H1 (cell line): Measurements from ENCODE around the gene ZNF526. TPM values are rescaled to one million over a fixed set of nuclear protein-coding genes. Genes with fewer than 3 reads are reported as not detected.
A peak's percentile ranks its signal among the peaks of the same experiment; 100 is the strongest.

Source experiments
- CTCF ChIA-PET: fragments of 300-600 bp; sonication (Branson Sonifier 250); formaldehyde crosslinking; loops from one replicate; lab custom pipeline; 2021; ENCODE audit not compliant: partially characterized antibody; lab: Charles Lee
- POLR2A ChIA-PET: fragments of 300-600 bp; sonication (Branson Sonifier 250); formaldehyde crosslinking; loops from one replicate; lab custom pipeline; 2021; ENCODE audit warnings: inconsistent platforms; ENCODE audit not compliant: partially characterized antibody; lab: Charles Lee
- DNase-seq, 2 experiments: peaks; one replicate each; pipeline versions ENCODE4 v3.0.0 to v3.0.0-alpha.2; 2010 to 2022; ENCODE audit warnings: low spot score in 2 of 2, low read depth in 1 of 2, mixed read lengths in 1 of 2
- FAIRE-seq: peaks from 2 replicates; lab custom pipeline; 2011; peaks lifted over from hg19 to GRCh38; lab: Jason Lieb, UNC
- H2AFZ ChIP-seq: 2 replicates; pipeline ENCODE4 v1.8.1; 2012; ENCODE audit warnings: low read length, inconsistent platforms
- H2AK5ac ChIP-seq: 2 replicates; pipeline ENCODE4 v1.6.1; 2013; ENCODE audit warnings: low read depth, low read length
- H2BK120ac ChIP-seq: replicated peaks from 2 replicates; pipeline ENCODE3; 2013; ENCODE audit warnings: low read depth, low read length, inconsistent platforms
- H2BK12ac ChIP-seq: 2 replicates; pipeline ENCODE4 v1.6.1; 2013; ENCODE audit warnings: low read depth, low read length
- H2BK15ac ChIP-seq: 2 replicates; pipeline ENCODE4 v1.6.1; 2013; ENCODE audit warnings: low read length
- H2BK20ac ChIP-seq: 2 replicates; pipeline ENCODE4 v1.6.1; 2013; ENCODE audit warnings: low read length
- H2BK5ac ChIP-seq: 2 replicates; pipeline ENCODE4 v1.6.1; 2013; ENCODE audit warnings: low read depth, low read length
- H3K14ac ChIP-seq: 2 replicates; pipeline ENCODE4 v1.6.1; 2013; ENCODE audit warnings: inconsistent platforms; ENCODE audit not compliant: insufficient read length
- H3K18ac ChIP-seq: 2 replicates; pipeline ENCODE4 v1.6.1; 2013; ENCODE audit warnings: low read length; ENCODE audit errors: extremely low read depth
- H3K23ac ChIP-seq: 2 replicates; pipeline ENCODE4 v1.6.1; 2013; ENCODE audit warnings: inconsistent platforms; ENCODE audit not compliant: insufficient read length
- H3K23me2 ChIP-seq: 2 replicates; pipeline ENCODE4 v1.6.1; 2013; ENCODE audit warnings: low read depth, low read length
- H3K27ac ChIP-seq: 2 replicates; pipeline ENCODE4 v1.6.1; 2011; ENCODE audit warnings: low read depth, low read length, inconsistent platforms
- H3K27me3 ChIP-seq, 4 experiments: replicated peaks in 1 of 4; 1 replicate in 1 of 4; 2 replicates in 3 of 4; pipeline versions ENCODE4 v1.6.1 to v1.8.1; 2011 to 2013; ENCODE audit warnings: low read length in 3 of 4, mild to moderate bottlenecking in 3 of 4, inconsistent platforms in 2 of 4, mixed read lengths in 2 of 4, moderate library complexity in 1 of 4; ENCODE audit not compliant: control insufficient read depth in 3 of 4, insufficient read depth in 3 of 4; ENCODE audit errors: extremely low read depth in 1 of 4
- H3K36me3 ChIP-seq, 4 experiments: 2 replicates each; pipeline versions ENCODE4 v1.6.1 to v1.8.1; 2011 to 2013; ENCODE audit warnings: mild to moderate bottlenecking in 4 of 4, low read length in 3 of 4, moderate library complexity in 2 of 4, control low read depth in 1 of 4, inconsistent platforms in 1 of 4; ENCODE audit not compliant: insufficient read depth in 4 of 4, control insufficient read depth in 2 of 4
- H3K4ac ChIP-seq: replicated peaks from 2 replicates; pipeline ENCODE3; 2013; ENCODE audit warnings: low read length, low read depth, mixed read lengths, inconsistent platforms; ENCODE audit not compliant: insufficient read length
- H3K4me1 ChIP-seq, 4 experiments: replicated peaks in 1 of 4; 1 replicate in 1 of 4; 2 replicates in 3 of 4; pipeline versions ENCODE4 v1.6.1 to v1.8.1; 2011 to 2013; ENCODE audit warnings: low read length in 3 of 4, inconsistent platforms in 2 of 4, mixed read lengths in 1 of 4; ENCODE audit not compliant: insufficient read depth in 4 of 4, control insufficient read depth in 3 of 4
- H3K4me2 ChIP-seq, 2 experiments: 2 replicates each; pipeline versions ENCODE4 v1.6.1 to v1.8.1; 2011 to 2013; ENCODE audit warnings: low read depth in 2 of 2, low read length in 2 of 2, control low read depth in 1 of 2, inconsistent platforms in 1 of 2, mild to moderate bottlenecking in 1 of 2; ENCODE audit not compliant: insufficient read depth in 1 of 2
- H3K4me3 ChIP-seq, 4 experiments: fragments of 200-600, 300-600 bp in 1 of 4; sonication (generic), shearing (Covaris generic), sonication (Bioruptor Twin) in 1 of 4; 2 replicates each; pipeline versions ENCODE4 v1.5.1 to v1.8.1; 2011 to 2016; ENCODE audit warnings: low read length in 4 of 4, low read depth in 3 of 4, control low read depth in 2 of 4, inconsistent platforms in 2 of 4, mild to moderate bottlenecking in 2 of 4, mixed read lengths in 1 of 4, moderate library complexity in 1 of 4; ENCODE audit not compliant: insufficient read depth in 2 of 4; ENCODE audit errors: extremely low read depth in 1 of 4
- H3K56ac ChIP-seq: replicated peaks from 2 replicates; pipeline ENCODE3; 2013; ENCODE audit warnings: low read depth, mild to moderate bottlenecking, mixed read lengths, low read length, inconsistent platforms; ENCODE audit not compliant: insufficient read length
- H3K79me1 ChIP-seq: 2 replicates; pipeline ENCODE4 v1.6.1; 2013; ENCODE audit warnings: low read depth, low read length, control low read depth
- H3K79me2 ChIP-seq, 2 experiments: 2 replicates each; pipeline versions ENCODE4 v1.6.1 to v1.8.1; 2012 to 2013; ENCODE audit warnings: low read length in 2 of 2, mild to moderate bottlenecking in 2 of 2, inconsistent platforms in 1 of 2; ENCODE audit not compliant: insufficient read depth in 2 of 2, control insufficient read depth in 1 of 2
- H3K9ac ChIP-seq, 4 experiments: replicated peaks in 1 of 4; 1 replicate in 1 of 4; 2 replicates in 3 of 4; pipeline versions ENCODE4 v1.6.1 to v1.8.1; 2011 to 2013; ENCODE audit warnings: low read depth in 3 of 4, low read length in 3 of 4, control low read depth in 2 of 4, mild to moderate bottlenecking in 2 of 4, moderate library complexity in 2 of 4, inconsistent platforms in 1 of 4; ENCODE audit errors: extremely low read depth in 1 of 4
- H3K9me3 ChIP-seq, 2 experiments: 2 replicates each; pipeline versions ENCODE4 v1.6.1 to v1.8.1; 2012 to 2013; ENCODE audit warnings: mild to moderate bottlenecking in 2 of 2, moderate library complexity in 2 of 2, control low read depth in 1 of 2, inconsistent platforms in 1 of 2, low read depth in 1 of 2, low read length in 1 of 2, mixed read lengths in 1 of 2; ENCODE audit not compliant: insufficient read depth in 2 of 2
- H4K20me1 ChIP-seq, 2 experiments: replicated peaks in 1 of 2; 2 replicates each; pipeline versions ENCODE3 to v1.8.1; 2011 to 2013; ENCODE audit warnings: inconsistent platforms in 2 of 2, low read length in 2 of 2, mild to moderate bottlenecking in 1 of 2; ENCODE audit not compliant: insufficient read depth in 2 of 2, control insufficient read depth in 1 of 2
- H4K5ac ChIP-seq: 2 replicates; pipeline ENCODE4 v1.6.1; 2013; ENCODE audit warnings: low read length, low read depth, mixed read lengths, inconsistent platforms; ENCODE audit not compliant: insufficient read length
- H4K8ac ChIP-seq: 2 replicates; pipeline ENCODE4 v1.8.0; 2013; ENCODE audit warnings: mild to moderate bottlenecking, moderate library complexity, low read length, inconsistent platforms; ENCODE audit not compliant: insufficient read depth; ENCODE audit errors: extremely low read depth
- H4K91ac ChIP-seq: replicated peaks from 2 replicates; pipeline ENCODE3; 2013; ENCODE audit warnings: low read length, mixed read lengths, inconsistent platforms; ENCODE audit not compliant: insufficient read length
- CREB1 ChIP-seq: IDR thresholded peaks from 2 replicates; pipeline ENCODE4 v1.6.1; 2012; ENCODE audit warnings: inconsistent platforms
- CTBP2 ChIP-seq: IDR thresholded peaks from 2 replicates; pipeline ENCODE4 v1.7.0; 2011; ENCODE audit warnings: borderline replicate concordance, mild to moderate bottlenecking, moderate library complexity, mixed read lengths, low read length; ENCODE audit not compliant: insufficient read depth, insufficient read length
- CTCF ChIP-seq, 3 experiments: IDR thresholded peaks; 1 replicate in 2 of 3; 2 replicates in 1 of 3; pipeline versions ENCODE4 v1.5.1 to v1.6.1; 2011; ENCODE audit warnings: low read length in 3 of 3, mild to moderate bottlenecking in 3 of 3, inconsistent platforms in 2 of 3, low read depth in 1 of 3, moderate library complexity in 1 of 3; ENCODE audit not compliant: insufficient read depth in 1 of 3; ENCODE audit errors: control extremely low read depth in 1 of 3
- HDAC2 ChIP-seq, 2 experiments: fragments of 300-600 bp in 1 of 2; sonication (generic) in 1 of 2; IDR thresholded peaks; 2 replicates each; pipeline ENCODE4 v1.6.1; 2011 to 2012; ENCODE audit warnings: low read depth in 2 of 2, low read length in 2 of 2, mild to moderate bottlenecking in 2 of 2, moderate library complexity in 2 of 2, borderline replicate concordance in 1 of 2, inconsistent platforms in 1 of 2
- JUN ChIP-seq: IDR thresholded peaks from 2 replicates; pipeline ENCODE4 v1.6.1; 2011; ENCODE audit warnings: low read depth, mild to moderate bottlenecking, improper control_type of control experiment, low read length
- MAFK ChIP-seq: IDR thresholded peaks from 2 replicates; pipeline ENCODE4 v1.6.1; 2012; ENCODE audit warnings: low read depth, mild to moderate bottlenecking, improper control_type of control experiment, low read length
- POLR2A ChIP-seq, 2 experiments: IDR thresholded peaks; 1 replicate in 1 of 2; 2 replicates in 1 of 2; pipeline ENCODE4 v1.6.1; 2011; ENCODE audit warnings: low read depth in 2 of 2, low read length in 2 of 2, mild to moderate bottlenecking in 2 of 2; ENCODE audit errors: control extremely low read depth in 1 of 2
- SIN3A ChIP-seq, 2 experiments: IDR thresholded peaks in 1 of 2; conservative IDR thresholded peaks in 1 of 2; 2 replicates each; pipeline ENCODE4 v1.6.1; 2011 to 2012; ENCODE audit warnings: low read length in 2 of 2, improper control_type of control experiment in 1 of 2, low read depth in 1 of 2, mild to moderate bottlenecking in 1 of 2
- YY1 ChIP-seq: IDR thresholded peaks from 2 replicates; pipeline ENCODE4 v1.6.1; 2011; ENCODE audit warnings: low read depth, mild to moderate bottlenecking, low read length
- WGBS, 2 experiments: shearing (Covaris generic) in 1 of 2; methylation state at CpG; one replicate each; pipeline versions ENCODE4 v1.1.6 to v1.1.7; 2013 to 2015; ENCODE audit warnings: low lambda C conversion rate in 2 of 2, mixed read lengths in 2 of 2, inconsistent platforms in 1 of 2, low coverage in 1 of 2, missing lambda C conversion rate in 1 of 2; ENCODE audit not compliant: insufficient replicate concordance in 2 of 2, insufficient coverage in 1 of 2, insufficient read length in 1 of 2; ENCODE audit errors: extremely low coverage in 1 of 2, missing lambda C conversion rate in 1 of 2; 5-methylcytosine and 5-hydroxymethylcytosine counted together
- polyA plus RNA-seq, 7 experiments: library from polyadenylated mRNA; depleted of rRNA in 3 of 7; stranded (reverse) in 5 of 7; unstranded in 2 of 7; fragments of >200 nt in 5 of 7; fragments of 200-250 nt in 2 of 7; gene quantifications; 1 replicate in 5 of 7; 2 replicates in 1 of 7; 4 replicates in 1 of 7; pipeline versions ENCODE4 v1.2.1 to v1.2.3, GENCODE V29; 2011 to 2013; ENCODE audit warnings: missing spikeins in 2 of 7, mixed read lengths in 2 of 7
- total RNA-seq: library from RNA; stranded (reverse); fragmentation: NEBNext Ultra II Directional; extraction: Animal tissue kit (Norgen Biotek cat#: 25700); gene quantifications from 2 replicates; pipeline ENCODE4 v1.2.1, GENCODE V29; 2021

Gene ZNF526
- total and polyA plus RNA-seq, 2 of the 8 experiments (the other 6 are each of a cell fraction or from before 2014, with no cell fraction given): 8.4 to 14.1 TPM

GRCh38 chr19:42199440-42200115 is 20.5 kb upstream of the ZNF526 start:
- no peak overlapping the region for H2AK5ac ChIP-seq
- peaks cover 4 to 50% (median 17%) of the 10 kb centered on the region in 4 experiments; a peak in 6 of 8 replicates for H3K36me3 ChIP-seq
- H4K91ac ChIP-seq: no peak overlapping the region
- H2BK15ac ChIP-seq: no peak overlapping the region
- no peak overlapping the region for H3K23ac ChIP-seq
- H3K79me2 ChIP-seq: peaks cover 0 to 32% of the 10 kb centered on the region in 2 experiments; a peak in 1 of 4 replicates
- H3K79me1 ChIP-seq: peaks cover 11% of the 10 kb centered on the region
- no peak overlapping the region for H2BK120ac ChIP-seq
- H3K9ac ChIP-seq: no peak overlapping the region
- no peaks in the 10 kb centered on the region for H3K27me3 ChIP-seq
- POLR2A ChIA-PET: interaction anchor here (0.9 to 1.2 kb wide), 4 partner anchors 16 to 100 kb away, joined by 3 to 4 read pairs (median 3); no protein-coding TSS in a partner anchor
- WGBS, 2 experiments: 88% methylated on average over 32 of the region's 32 CpGs; no CpG with 5 or more reads in 1 of the 2 experiments
- H2BK5ac ChIP-seq: peak overlapping the region; percentile 71; the same call in 1 of the 2 replicates
- CTCF ChIA-PET: interaction anchor here (0.7 to 4.1 kb wide), 7 partner anchors 9 to 99 kb away, joined by 3 to 24 read pairs (median 4); no protein-coding TSS in a partner anchor
- H2BK12ac ChIP-seq: peak overlapping the region; percentile 17; the same call in 1 of the 2 replicates
- peak overlapping the region; percentile 15; the same call in 1 of the 2 replicates for H3K27ac ChIP-seq
- no peaks in the 10 kb centered on the region for H3K9me3 ChIP-seq
- no peak overlapping the region for H3K18ac ChIP-seq
- H3K4me1 ChIP-seq: peaks cover 0 to 30% (median 12%) of the 10 kb centered on the region in 4 experiments; a peak in 6 of 7 replicates
- H3K4ac ChIP-seq: no peak overlapping the region
- H2BK20ac ChIP-seq: no peak overlapping the region
- H4K20me1 ChIP-seq: peaks cover 8 to 27% of the 10 kb centered on the region in 2 experiments
- H2AFZ ChIP-seq: no peak overlapping the region
- no peak overlapping the region for H3K4me2 ChIP-seq
- no peak overlapping the region for H3K56ac ChIP-seq
- no peak overlapping the region for H3K4me3 ChIP-seq
- no peak overlapping the region for H4K8ac ChIP-seq
- DNase-seq (no peak), FAIRE-seq (no peak)
- H3K23me2 ChIP-seq: no peaks in the 10 kb centered on the region
- H3K14ac ChIP-seq: no peak overlapping the region
- H4K5ac ChIP-seq: no peak overlapping the region
- TF ChIP-seq JUN: no peak
- TF ChIP-seq YY1: no peak
- TF ChIP-seq SIN3A (conservative IDR thresholded peaks at IDR 0.05 in 1 of 2, IDR thresholded peaks at IDR 0.05 in 1 of 2; ENCODE audit: low read depth in 1 of 2, low read length in 2 of 2): no peak
- no peak for TF ChIP-seq CTBP2
- no peak for TF ChIP-seq POLR2A (IDR thresholded peaks at IDR 0.05; ENCODE audit: control extremely low read depth in 1 of 2, low read depth in 2 of 2, low read length in 2 of 2)
- TF ChIP-seq CREB1: no peak
- peak; percentile 46 to 73 (median 62); a peak in 3 of 4 replicates for TF ChIP-seq CTCF (IDR thresholded peaks at IDR 0.05; ENCODE audit: control extremely low read depth in 1 of 3, insufficient read depth in 1 of 3, low read depth in 1 of 3, low read length in 3 of 3)
- TF ChIP-seq MAFK: no peak
- no peak for TF ChIP-seq HDAC2 (IDR thresholded peaks at IDR 0.05; ENCODE audit: borderline replicate concordance in 1 of 2, low read depth in 2 of 2, low read length in 2 of 2)
